Measurements from ENCODE around the gene FLNA.

GRCh38 chrX:154309041-154309775 lies 65.2 kb downstream of the FLNA start:
- no peak for TF ChIP-seq JUN (IDR thresholded peaks at IDR 0.05; ENCODE audit: borderline replicate concordance, insufficient read depth, insufficient read length, low read depth)
- no peak for TF ChIP-seq CTCF (IDR thresholded peaks at IDR 0.05; ENCODE audit: extremely low read depth in 1 of 2, insufficient read depth in 1 of 2, low read depth in 1 of 2, low read length in 2 of 2)
- TF ChIP-seq POLR2AphosphoS5 (IDR thresholded peaks at IDR 0.05; ENCODE audit: insufficient read depth, low read depth, low read length): no peak
